HG03045 (cell line): Measurements from ENCODE around the gene SRP19.
"Not testable (repeated sequence)": the region's sequence is repeated elsewhere in the genome, so short reads cannot be mapped to it uniquely, and the experiment has no call there.

ENCODE experiments used
- ATAC-seq: cut with Tn5 transposase; IDR thresholded peaks from one replicate; pipeline ENCODE4 v1.9.1; 2021; ENCODE audit warnings: mild to moderate bottlenecking, moderate library complexity; ENCODE audit not compliant: unreplicated experiment

The SRP19 gene

DNA sequence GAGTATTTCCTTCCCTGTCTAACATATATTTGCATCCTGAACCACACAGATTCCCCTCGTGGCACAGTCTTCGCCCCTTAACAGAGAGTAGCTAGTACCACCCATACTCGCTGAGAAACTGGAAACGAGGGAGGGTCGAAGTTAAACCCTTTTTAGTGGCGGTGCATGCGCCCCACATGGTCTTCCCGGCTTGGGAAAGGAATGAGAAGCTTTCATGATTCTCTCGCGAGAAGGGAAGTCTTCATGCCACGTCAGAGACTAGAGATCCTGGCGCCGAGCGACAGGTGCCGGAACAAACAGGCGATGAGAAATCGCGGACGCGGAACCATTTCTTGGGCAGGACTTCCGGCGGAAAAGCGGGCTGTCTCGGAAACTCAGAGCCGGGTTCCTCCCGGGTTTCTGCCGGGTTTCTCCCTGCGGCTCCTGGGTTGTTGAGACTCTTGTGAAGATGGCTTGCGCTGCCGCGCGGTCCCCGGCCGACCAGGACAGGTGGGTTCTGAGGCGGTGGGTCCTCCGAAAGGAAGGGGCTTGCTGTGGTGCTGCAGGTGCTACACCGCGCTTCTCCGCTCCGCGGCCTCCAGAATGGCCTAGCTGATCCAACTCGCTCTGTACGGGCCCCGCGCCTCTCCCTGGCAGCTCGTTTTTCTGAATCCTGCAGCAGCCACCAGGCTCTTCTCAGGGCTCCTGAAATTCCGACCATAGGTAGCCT lies at the start of gene SRP19:
Gene SRP19 (plus strand): TSS at position 359 of the 709 bp plus-strand sequence. CDS start 90 bp downstream, at position 449.
- ATAC-seq = peak; percentile 98

DNA sequence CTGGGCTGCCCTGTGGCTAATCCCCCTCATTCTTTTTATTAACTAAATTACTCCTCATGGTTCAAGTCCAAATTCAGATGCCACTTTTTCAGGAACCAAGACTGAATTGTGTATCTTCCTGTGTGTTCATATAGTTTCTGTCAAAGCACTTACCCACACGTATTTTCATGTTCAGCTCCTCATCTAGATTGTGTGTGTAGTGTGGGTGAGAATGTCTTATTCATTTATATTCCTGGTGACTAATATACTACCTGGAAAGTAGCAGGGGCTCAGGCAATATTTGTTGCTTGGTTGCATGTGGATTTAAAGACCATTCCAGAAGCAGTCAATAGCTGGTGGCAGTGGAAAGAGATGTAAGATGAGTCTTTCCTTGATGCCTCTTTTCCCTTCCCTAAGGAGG lies 48.5 kb upstream of the SRP19 start:
- no peak for ATAC-seq

DNA sequence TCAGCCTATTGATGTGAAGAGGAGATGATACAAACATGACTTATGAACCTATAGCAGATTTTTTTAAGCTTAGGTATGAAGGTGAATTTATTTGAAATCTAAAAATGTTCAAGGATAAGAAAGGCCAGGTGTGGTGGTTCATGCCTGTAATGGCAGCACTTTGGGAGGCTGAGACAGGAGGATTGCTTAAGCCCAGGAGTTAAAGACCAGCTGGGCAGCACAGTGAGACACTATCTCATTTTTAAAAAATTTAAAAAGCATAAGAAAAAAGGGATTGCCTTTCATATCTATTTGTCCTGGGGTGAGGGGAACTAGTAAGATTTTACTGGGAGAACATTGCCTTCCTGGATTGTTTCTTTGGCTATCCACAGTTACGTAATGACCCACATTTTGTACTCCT lies 40.8 kb upstream of the SRP19 start:
- no peak for ATAC-seq

DNA sequence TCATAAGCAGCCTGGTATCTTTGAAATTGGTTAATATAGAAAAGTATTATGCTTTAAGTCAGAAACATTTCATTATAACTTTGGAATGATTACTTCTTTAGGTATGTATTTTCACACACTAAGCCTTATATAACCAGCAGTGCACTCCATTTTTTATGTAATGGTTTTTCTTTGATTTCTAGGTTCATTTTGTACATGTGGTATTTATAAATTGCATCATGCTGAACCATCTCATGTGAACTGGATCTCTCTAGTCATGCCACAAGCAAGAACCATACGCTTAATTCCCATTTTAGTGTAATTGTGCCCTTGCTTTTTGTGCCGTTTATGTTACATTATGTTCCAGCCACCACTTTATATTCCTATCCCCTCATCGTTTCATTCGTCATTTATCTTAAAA lies 38.6 kb upstream of the SRP19 start:
- no peak for ATAC-seq

DNA sequence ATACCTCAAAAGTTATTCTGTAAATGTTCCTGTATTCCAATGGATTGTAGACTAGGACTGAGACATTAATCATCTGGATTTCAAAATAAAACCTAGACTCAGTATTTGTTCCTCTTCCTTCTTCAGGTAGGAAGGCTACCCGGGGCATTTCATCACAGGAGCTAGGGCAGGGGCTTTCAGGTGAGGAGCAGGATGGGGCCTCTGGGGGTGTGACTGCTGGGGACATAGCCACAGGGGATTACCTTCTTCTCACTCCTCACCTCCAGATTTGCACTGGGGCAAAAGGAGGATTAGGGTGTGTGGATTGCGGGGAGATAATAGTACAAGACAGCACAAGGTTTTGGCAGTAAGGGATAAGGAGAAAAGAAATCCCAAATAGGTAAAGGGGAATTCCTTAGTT lies 37.9 kb upstream of the SRP19 start:
- ATAC-seq = no peak

DNA sequence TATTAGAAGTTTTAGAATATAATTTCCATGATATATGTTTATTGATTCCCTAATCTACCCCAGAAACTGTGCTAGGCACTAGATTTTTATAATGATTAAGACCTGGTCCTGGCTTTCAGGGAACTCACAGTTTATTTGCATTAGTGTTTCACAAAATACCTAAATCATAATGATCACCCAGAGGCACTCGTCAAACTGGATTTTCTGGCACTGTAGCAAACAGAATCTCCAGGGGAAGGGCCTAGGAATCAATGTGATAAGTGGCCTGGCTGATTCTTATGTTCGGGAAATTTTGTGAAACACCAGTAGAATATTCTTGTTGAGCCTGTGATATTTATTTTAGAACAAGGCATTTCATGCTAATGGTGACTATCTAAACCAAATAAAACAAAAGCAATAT lies 37.4 kb upstream of the SRP19 start:
- no peak for ATAC-seq

DNA sequence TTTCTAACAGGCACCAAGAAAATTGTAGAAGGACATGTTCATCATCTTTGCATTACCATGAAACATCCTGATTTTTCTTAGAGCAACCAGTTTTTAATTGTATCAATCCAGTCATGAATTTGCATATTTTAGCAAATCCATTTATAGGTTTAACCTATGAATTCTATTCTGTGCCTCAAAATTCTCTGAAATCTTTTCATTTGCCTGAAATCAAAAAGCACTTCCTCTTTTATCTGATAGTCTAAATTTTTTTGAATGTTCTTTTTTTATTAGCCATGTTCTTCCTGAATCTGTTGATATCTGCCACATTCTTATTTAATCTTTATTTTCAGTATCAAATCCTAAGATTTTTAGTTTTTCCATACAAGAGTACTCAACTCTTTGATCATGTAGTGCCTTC lies 36.9 kb upstream of the SRP19 start:
- ATAC-seq = no peak

DNA sequence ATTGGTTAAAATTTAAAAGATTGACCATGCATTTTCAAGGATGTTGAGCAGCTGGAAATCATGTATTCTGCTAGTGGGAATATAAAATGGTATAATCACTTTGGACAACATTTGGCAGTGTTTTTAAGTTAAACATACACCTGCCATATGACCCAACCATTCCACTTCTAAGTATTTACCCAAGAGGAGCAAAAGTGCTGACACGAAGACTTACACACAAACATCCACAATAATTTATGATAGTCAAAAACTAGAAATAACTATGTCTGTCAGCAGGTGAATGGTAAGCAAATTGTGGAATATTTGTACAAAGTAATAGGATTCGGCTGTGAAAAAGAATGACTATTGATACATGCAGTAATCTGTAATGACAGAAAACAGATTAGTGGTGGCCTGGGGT lies 30.7 kb upstream of the SRP19 start:
- no peak for ATAC-seq

DNA sequence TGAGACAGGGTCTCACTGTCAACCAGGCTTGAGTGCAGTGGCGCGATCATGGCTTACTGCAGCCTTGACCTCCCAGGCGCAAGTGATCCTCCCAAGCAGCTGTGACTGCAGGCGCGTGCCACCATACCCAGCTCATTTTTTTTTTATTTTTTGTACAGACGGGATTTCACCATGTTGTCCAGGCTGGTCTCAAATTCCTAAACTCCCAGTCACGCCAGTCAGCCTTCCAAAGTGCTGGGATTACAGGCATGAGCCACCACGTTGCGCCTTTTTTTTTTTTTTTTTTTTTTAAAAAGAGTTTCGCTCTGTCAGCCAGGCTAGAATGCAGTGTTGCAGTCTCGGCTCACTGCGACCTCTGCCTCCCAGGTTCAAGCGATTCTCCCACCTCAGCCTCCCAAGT lies 27.1 kb upstream of the SRP19 start:
- ATAC-seq = no peak

DNA sequence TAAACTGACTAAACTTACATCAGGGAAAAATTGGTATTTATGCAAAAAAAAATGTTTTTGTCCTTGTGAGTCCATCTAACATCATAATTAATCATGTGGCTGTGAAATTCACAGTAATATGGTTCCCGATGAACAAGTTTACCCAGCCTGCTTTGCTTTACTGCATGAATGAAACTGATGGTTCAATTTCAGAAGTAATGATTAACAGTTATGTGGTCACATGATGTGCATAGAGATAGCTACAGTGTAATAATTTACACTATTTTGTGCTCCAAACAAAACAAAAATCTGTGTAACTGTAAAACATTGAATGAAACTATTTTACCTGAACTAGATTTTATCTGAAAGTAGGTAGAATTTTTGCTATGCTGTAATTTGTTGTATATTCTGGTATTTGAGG lies 16.6 kb upstream of the SRP19 start:
- no peak for ATAC-seq

DNA sequence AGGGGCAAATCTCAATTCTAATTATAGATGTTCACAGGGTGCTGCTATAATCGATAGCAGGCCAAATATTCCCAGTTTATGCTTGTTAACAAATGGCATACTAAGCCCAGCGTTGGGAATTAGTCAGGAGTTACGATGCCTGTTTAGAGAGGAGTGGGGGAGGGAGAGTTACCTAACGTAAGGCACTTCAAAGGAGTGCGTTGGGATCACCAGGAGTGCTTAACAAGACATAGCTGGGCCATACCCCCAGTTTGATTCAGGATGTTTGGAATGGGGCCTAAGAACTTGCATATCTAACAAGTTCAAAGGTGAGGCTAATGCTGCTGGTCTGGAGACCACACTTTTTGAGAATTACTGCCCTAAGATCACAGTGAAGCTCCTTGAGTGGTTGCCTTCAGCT lies 14.5 kb upstream of the SRP19 start:
- no peak for ATAC-seq

DNA sequence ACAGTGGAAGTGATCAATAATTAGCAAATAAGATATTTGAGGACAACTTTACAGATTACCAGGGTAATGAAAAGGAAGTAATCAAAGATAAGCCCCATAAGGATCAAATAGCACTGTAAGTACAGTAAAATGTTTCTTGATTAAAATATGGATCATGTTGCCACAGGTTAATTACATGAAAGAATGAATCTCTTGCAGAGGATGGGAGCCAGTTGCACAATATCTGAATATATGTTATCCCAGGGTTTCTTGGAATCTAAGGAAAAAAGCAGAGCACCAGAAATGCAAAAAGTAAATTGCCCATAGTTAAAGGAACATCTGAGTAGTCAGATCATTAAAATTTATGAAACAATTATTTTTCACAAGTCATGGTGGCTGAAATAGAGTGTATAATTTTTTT lies 13.8 kb upstream of the SRP19 start:
- ATAC-seq = no peak

DNA sequence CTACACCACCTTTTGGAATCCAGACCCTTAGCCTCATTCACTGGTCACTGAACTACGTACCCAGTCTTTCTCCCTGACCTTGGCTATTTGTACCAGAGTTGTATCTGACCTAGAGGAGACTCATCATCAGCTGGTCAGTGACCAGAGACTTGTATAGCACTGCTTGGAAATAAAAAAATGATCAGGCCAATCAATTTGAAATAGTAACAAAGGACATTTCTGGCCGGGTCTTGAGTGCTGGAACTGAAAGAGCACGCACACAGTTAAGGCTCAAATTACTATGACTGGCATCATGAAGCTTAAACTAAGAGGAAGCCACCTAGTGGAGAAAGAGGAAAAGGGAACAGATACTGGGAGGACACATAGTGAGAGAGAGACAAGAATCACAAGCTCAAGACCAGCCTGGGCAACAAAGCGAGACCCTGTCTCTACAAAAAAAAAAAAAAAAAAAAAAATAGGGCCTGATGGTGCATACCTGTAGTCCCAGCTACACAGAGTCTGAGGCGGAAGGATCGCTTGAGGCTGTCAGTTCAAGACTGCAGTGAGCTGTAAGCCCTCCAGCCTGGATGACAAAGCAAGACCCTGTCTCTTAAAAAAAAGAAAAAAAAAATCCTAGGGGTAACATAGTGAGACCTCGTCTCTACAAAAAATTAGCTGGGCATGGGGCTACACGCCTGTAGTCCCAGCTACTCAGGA lies 12.8 kb upstream of the SRP19 start:
- peak; percentile 99 for ATAC-seq

DNA sequence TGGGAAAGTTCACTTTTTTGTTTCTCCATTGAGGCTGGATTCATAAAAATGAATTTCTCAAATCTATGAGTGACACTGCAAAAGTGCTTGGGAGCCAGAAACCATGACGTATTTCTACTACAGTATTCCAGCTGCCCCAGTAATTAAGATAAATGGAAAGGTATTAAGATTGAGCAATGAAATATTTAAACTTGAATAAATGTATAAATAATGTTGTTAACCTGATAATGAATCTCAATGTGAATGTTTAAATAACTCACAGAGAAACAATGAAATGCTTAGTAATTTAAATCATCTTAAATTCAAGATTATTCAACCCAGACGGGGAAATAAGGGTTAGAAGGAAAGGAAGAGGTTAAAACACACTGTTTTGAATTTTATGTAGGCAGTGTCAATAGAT lies 11.2 kb upstream of the SRP19 start:
- no peak for ATAC-seq

DNA sequence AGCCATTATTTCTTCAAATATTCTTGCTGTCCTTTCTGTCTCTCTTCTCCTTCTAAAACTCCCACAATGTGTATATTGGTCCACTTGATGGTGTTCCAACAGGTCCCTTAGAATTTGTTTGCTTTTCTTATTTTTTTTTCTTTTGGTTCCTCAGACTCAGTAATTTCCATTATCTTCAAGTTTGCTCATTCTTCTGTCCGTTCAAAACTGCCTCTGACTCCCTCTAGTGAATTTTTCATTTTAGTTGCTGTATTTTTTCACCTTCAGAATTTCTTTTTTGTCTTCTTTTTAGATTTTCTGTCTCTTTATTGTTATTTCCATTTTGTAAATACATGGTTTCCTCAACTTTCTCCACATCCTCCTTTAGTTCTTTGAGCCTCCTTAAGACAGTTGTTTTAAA lies 6.4 kb upstream of the SRP19 start:
- no peak for ATAC-seq

DNA sequence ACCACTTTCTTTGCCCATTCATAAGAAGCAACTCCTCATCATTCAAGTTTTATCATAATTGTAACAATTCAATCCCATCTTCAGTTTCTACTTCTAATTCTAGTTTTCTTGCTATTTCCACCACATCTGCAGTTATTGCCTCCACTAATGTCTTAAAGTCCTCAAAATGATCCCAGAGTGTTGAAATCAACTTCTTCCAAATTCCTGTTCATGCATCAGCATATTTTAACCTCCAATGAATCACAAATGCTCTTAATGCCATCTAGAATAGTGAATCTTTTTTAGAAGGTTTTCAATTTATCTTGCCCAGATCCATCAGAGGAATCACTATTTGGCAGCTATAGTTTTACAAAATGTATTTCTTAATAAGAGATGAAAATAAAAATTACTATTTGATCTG lies 3.2 kb upstream of the SRP19 start:
- no peak for ATAC-seq

DNA sequence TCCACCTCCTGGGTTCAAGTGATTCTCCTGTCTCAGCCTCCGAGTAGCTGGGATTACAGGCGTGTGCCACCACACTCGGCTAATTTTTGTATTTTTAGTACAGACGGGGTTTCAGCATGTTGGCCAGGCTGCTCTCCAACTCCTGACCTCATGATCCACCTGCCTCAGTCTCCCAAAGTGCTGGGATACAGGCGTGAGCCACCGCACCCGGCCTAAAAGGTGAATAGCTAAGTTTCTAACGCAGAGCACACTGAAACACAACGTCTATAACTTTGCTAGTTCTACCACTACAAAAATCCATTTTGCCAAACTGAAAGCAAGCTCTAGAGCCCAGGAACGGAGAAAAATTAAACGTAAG lies 537 bp upstream of the SRP19 start:
- ATAC-seq = not testable (repeated sequence)

DNA sequence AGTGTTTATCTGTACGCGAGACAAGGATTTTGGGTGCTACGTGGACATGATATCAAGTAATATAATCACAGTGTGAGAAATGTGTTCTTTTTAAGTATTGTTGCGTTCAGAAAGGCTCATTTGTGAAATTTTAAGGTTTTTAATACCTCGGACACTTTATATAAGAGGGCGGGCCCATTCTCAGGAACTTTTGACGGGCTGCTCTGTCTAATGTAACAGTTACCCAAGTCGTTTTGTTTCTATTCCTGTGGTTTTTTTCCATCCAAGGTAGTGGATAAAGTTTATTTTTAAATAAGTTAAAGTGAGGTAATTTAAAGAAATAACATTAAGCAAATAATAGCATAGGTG lies 525 bp downstream of the SRP19 start:
- no peak for ATAC-seq

DNA sequence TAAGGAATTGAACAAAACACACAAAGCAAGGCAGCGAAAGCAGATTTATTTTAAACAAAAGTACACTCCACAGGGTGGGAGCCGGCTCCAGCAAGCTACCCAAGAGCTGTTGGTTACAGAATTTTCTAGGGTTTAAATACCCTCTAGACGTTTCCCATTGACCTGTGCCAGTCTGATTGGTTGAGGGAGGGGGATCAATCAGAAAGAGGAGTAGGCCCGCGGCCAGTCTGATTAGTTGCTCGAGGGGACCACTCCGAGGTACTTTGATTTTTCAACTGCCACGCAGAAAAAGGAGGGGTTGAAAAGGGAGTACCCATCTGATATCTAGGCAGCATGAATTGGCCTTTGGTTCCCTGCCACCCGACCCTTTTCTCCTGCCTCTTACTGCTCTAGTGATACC lies 998 bp downstream of the SRP19 start:
- ATAC-seq = no peak

DNA sequence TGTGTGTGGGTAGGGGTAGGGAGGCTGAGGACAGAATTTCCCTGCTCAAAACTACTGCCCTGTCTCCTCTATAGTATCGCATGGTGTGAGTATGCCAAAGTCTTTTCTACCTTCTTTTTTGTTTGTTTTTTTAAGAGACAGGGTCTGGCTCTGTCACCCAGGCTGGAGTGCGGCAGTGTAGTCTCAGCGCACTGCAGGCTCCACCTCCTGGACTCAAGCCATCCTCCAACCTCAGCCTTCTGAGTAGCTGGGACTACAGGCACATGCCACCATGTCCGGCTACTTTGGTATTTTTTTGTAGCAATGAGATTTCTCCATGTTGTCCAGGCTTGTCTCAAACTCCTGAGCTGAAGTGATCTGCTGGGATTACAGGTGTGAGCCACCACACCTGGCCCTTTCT lies 2.5 kb downstream of the SRP19 start:
- ATAC-seq = no peak

DNA sequence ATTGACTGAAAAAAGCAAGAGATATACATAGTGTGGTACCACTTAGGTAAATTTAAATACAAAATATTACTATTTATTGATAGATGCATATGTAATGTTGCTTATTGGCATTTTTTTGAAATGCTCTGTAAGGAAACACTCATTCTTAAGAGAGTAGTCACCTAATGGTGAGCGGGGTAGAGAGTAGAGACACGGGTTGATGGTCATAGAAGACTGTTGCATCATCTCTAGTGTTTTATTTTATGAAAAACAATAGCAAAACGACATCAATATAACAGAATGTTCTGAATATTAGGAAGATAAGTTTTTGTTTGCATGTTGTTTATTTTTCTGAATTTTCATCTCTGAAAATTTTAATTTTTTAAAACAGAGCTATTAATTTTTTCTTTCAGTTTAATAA lies 4.0 kb downstream of the SRP19 start:
- ATAC-seq = no peak

DNA sequence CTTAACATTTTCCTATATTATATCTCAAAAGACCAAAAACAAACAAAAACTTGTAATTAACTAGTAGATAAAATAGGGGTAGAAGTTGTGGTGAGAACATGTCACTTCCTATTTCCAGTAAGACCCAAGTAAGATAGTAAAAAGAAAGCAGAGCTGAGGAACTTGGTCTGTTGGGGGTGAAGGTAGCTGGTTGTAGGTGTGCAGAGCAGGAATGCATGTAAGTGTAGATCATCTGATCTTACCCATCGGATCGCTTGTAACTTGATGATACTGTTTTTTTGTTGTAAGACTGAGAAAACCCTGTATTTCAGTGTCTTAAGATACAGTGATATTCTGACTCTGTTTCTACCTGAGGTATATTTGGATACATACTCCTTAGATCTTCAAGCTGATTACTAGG lies 5.7 kb downstream of the SRP19 start:
- no peak for ATAC-seq

DNA sequence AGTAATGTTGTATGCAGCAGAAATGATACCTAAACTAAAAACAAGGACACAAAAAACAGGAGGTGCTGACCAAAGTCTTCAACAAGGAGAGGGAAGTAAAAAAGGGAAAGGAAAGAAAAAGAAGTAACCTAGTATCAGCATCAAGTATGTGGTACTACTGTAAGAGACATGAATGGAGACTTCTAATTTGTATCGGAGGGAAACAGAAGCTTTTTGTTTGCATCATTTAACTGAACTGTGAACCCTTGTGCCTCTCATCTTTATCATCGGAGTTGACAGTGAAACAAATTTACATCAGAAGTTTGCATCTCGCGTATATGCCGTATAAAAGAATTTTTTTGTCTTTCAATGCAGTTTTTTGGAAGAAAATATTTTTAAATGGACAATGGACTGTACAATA lies 6.3 kb downstream of the SRP19 start:
- no peak for ATAC-seq
